NT2/D1 (cell line): ENCODE data around the gene GALNT6.
"Not testable (repeated sequence)": the region's sequence is repeated elsewhere in the genome, so short reads cannot be mapped to it uniquely, and the experiment has no call there.

Source experiments
- DNase-seq: peaks from one replicate; pipeline ENCODE4 v3.0.0-alpha.2; 2011; ENCODE audit warnings: low read depth, low spot score
- H3K27me3 ChIP-seq: 2 replicates; pipeline ENCODE4 v1.6.0; 2011; ENCODE audit warnings: mild to moderate bottlenecking; ENCODE audit not compliant: insufficient read length, insufficient read depth
- H3K36me3 ChIP-seq: 2 replicates; pipeline ENCODE4 v1.6.1; 2011; ENCODE audit warnings: mild to moderate bottlenecking, low read length, mixed read lengths; ENCODE audit not compliant: insufficient read depth, insufficient read length
- H3K4me1 ChIP-seq: 2 replicates; pipeline ENCODE4 v1.5.1; 2011; ENCODE audit not compliant: insufficient read depth, insufficient read length
- H3K4me3 ChIP-seq: 2 replicates; pipeline ENCODE4 v1.5.1; 2011; ENCODE audit warnings: low read depth; ENCODE audit not compliant: insufficient read length
- H3K9ac ChIP-seq: 2 replicates; pipeline ENCODE4 v1.6.0; 2011; ENCODE audit warnings: low read depth; ENCODE audit not compliant: insufficient read length
- H3K9me3 ChIP-seq: 2 replicates; pipeline ENCODE4 v1.5.1; 2011; ENCODE audit warnings: mild to moderate bottlenecking, low read length; ENCODE audit not compliant: insufficient read depth
- SUZ12 ChIP-seq: IDR thresholded peaks from 2 replicates; pipeline ENCODE4 v1.6.1; 2011; ENCODE audit not compliant: insufficient read length, insufficient read depth; ENCODE audit errors: extremely low read depth
- YY1 ChIP-seq: IDR thresholded peaks from 2 replicates; pipeline ENCODE4 v1.6.1; 2011; ENCODE audit not compliant: insufficient read length, insufficient read depth
- ZNF274 ChIP-seq: IDR thresholded peaks from 2 replicates; pipeline ENCODE4 v1.6.1; 2011; ENCODE audit warnings: mild to moderate bottlenecking, low read depth, low read length

GALNT6 gene

GRCh38 chr12:51321882-51322281, 69.3 kb downstream of the GALNT6 start:
- peak overlapping the region; percentile 16 for H3K9ac ChIP-seq
- H3K36me3 ChIP-seq = no peaks in the 10 kb centered on the region
- no peak for DNase-seq
- no peak overlapping the region for H3K4me3 ChIP-seq
- TF ChIP-seq ZNF274 = no peak
- TF ChIP-seq YY1 = no peak
- TF ChIP-seq SUZ12 = no peak
- no peaks in the 10 kb centered on the region for H3K9me3 ChIP-seq
- no peaks in the 10 kb centered on the region for H3K27me3 ChIP-seq
- peaks cover 13% of the 10 kb centered on the region for H3K4me1 ChIP-seq

GRCh38 chr12:51320695-51321320, 70.4 kb downstream of the GALNT6 start:
- Histone ChIP-seq H3K4me1 (peaks cover 9% of the 10 kb centered on the region), H3K36me3 (no peaks in the 10 kb centered on the region), H3K9ac (peak overlapping the region; percentile 38), H3K4me3 (no peak overlapping the region), H3K9me3 (no peaks in the 10 kb centered on the region), H3K27me3 (no peaks in the 10 kb centered on the region)
- no peak for TF ChIP-seq ZNF274
- no peak for TF ChIP-seq SUZ12
- no peak for TF ChIP-seq YY1
- DNase-seq = peak; percentile 85

GRCh38 chr12:51320311-51320694, 70.9 kb downstream of the GALNT6 start:
- peak; percentile 36 for DNase-seq
- no peaks in the 10 kb centered on the region for H3K9me3 ChIP-seq
- no peak overlapping the region for H3K4me3 ChIP-seq
- H3K4me1 ChIP-seq = peaks cover 9% of the 10 kb centered on the region
- TF ChIP-seq SUZ12 = no peak
- no peak for TF ChIP-seq YY1
- TF ChIP-seq ZNF274 = no peak
- no peaks in the 10 kb centered on the region for H3K36me3 ChIP-seq
- H3K27me3 ChIP-seq = no peaks in the 10 kb centered on the region
- H3K9ac ChIP-seq = peak overlapping the region; percentile 54

GRCh38 chr12:51318846-51319599, 72.2 kb downstream of the GALNT6 start:
- Histone ChIP-seq H3K4me1 (peaks cover 9% of the 10 kb centered on the region), H3K9ac (no peak overlapping the region), H3K27me3 (no peaks in the 10 kb centered on the region), H3K9me3 (no peaks in the 10 kb centered on the region), H3K36me3 (no peaks in the 10 kb centered on the region), H3K4me3 (no peak overlapping the region)
- TF ChIP-seq SUZ12 (no peak), ZNF274 (no peak), YY1 (no peak)
- DNase-seq = no peak

- not testable (repeated sequence) for H3K27me3 ChIP-seq, H3K4me3 ChIP-seq, DNase-seq, H3K9me3 ChIP-seq, H3K4me1 ChIP-seq, H3K36me3 ChIP-seq, H3K9ac ChIP-seq
Measured at GRCh38 chr12:51318057-51318806, 73.0 kb downstream of the GALNT6 start.

GRCh38 chr12:51311389-51311788, 79.8 kb downstream of the GALNT6 start:
- no peak overlapping the region for H3K9ac ChIP-seq
- no peaks in the 10 kb centered on the region for H3K27me3 ChIP-seq
- H3K36me3 ChIP-seq = no peaks in the 10 kb centered on the region
- DNase-seq = no peak
- TF ChIP-seq ZNF274 (no peak), SUZ12 (no peak), YY1 (no peak)
- no peaks in the 10 kb centered on the region for H3K9me3 ChIP-seq
- no peak overlapping the region for H3K4me3 ChIP-seq
- H3K4me1 ChIP-seq = no peaks in the 10 kb centered on the region

- no peak for TF ChIP-seq YY1
- TF ChIP-seq SUZ12 = no peak
- TF ChIP-seq ZNF274 = no peak
- no peak overlapping the region for H3K9ac ChIP-seq
- DNase-seq = no peak
- H3K9me3 ChIP-seq = no peaks in the 10 kb centered on the region
- no peaks in the 10 kb centered on the region for H3K27me3 ChIP-seq
- H3K36me3 ChIP-seq = no peaks in the 10 kb centered on the region
- H3K4me3 ChIP-seq = no peak overlapping the region
- no peaks in the 10 kb centered on the region for H3K4me1 ChIP-seq
Measured at GRCh38 chr12:51307655-51308593, 83.3 kb downstream of the GALNT6 start.
